ENCODE results near the gene GPR160.

DNA sequence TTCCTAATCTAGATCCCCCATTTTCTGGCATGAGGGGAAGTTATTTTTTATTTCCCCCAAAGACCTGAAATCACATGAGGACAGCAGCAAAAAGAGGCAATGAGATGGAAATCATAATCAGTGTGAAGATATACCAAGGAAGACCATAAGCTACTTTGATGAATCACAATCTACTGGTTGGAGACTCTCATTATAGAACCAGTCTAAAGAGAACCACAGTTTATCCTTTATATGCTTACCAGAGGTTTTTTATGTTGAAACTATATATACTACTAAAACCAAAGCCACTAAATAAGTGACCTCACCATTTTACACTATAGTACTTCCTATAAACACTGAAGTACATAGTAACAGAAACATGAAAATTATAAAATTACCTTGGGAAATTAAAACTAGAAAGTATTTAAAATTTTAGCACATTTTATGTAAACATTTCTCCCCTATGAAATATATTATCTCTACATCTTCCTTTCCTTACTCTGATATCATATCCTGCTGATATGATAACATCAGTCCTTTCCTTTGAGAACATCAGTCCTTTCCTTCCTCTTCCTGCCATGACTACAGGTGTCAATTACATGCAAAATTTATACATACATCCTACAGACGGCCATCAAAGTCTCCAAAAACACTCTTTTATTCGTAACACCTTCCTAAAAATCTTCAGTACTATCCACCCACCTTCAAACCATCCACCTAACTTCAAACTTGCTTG, 71.9 kb downstream of the GPR160 start:
- TF ChIP-seq POLR2A (IDR thresholded peaks at IDR 0.05) (no peak), EP300 (IDR thresholded peaks at IDR 0.05) (no peak)
- TF ChIP-seq, protein P1, sequence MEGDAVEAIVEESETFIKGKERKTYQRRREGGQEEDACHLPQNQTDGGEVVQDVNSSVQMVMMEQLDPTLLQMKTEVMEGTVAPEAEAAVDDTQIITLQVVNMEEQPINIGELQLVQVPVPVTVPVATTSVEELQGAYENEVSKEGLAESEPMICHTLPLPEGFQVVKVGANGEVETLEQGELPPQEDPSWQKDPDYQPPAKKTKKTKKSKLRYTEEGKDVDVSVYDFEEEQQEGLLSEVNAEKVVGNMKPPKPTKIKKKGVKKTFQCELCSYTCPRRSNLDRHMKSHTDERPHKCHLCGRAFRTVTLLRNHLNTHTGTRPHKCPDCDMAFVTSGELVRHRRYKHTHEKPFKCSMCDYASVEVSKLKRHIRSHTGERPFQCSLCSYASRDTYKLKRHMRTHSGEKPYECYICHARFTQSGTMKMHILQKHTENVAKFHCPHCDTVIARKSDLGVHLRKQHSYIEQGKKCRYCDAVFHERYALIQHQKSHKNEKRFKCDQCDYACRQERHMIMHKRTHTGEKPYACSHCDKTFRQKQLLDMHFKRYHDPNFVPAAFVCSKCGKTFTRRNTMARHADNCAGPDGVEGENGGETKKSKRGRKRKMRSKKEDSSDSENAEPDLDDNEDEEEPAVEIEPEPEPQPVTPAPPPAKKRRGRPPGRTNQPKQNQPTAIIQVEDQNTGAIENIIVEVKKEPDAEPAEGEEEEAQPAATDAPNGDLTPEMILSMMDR (IDR thresholded peaks at IDR 0.05), result no peak

All from tibial nerve (tissue), 4 donors.